Measurements from ENCODE around the gene SLC25A51. TPM values are rescaled to one million over a fixed set of nuclear protein-coding genes. Genes with fewer than 3 reads are reported as not detected.

The SLC25A51 gene
- total RNA-seq, 4 donors from 2014 or later, result 28.9 to 34.6 (median 31.6) TPM

GRCh38 chr9:37862530-37862929 lies 41.4 kb downstream of the SLC25A51 start:
- TF ChIP-seq CTCF (IDR thresholded peaks at IDR 0.05), result no peak
- TF ChIP-seq POLR2A (IDR thresholded peaks at IDR 0.05), result no peak
- WGBS, 2 donors, result 60 to 95% methylated on average over 3 of the region's 3 CpGs
- Histone ChIP-seq H3K4me1 (no peaks in the 10 kb centered on the region), H3K27ac (no peak overlapping the region), H3K9me3 (no peaks in the 10 kb centered on the region), H3K4me3 (replicated peaks in 1 of 3) (no peak overlapping the region), H3K27me3 (no peaks in the 10 kb centered on the region), H3K36me3 (peaks cover 7 to 18% of the 10 kb centered on the region in 2 donors)
- no peak for DNase-seq
- intact Hi-C loops (cut with DNase I), result no loop called here

GRCh38 chr9:37859043-37859442 lies 44.9 kb downstream of the SLC25A51 start:
- H3K27ac ChIP-seq, result no peak overlapping the region
- DNase-seq, result no peak
- H3K4me3 ChIP-seq (replicated peaks in 1 of 3), result no peak overlapping the region
- H3K4me1 ChIP-seq, result no peaks in the 10 kb centered on the region
- TF ChIP-seq POLR2A (IDR thresholded peaks at IDR 0.05) (no peak), CTCF (IDR thresholded peaks at IDR 0.05) (no peak)
- no peaks in the 10 kb centered on the region for H3K9me3 ChIP-seq
- 97 to 98% methylated on average over 1 of the region's 1 CpG for WGBS, 2 donors
- peaks cover 7 to 22% of the 10 kb centered on the region in 2 donors for H3K36me3 ChIP-seq
- intact Hi-C loops (cut with DNase I), result no loop called here
- no peaks in the 10 kb centered on the region for H3K27me3 ChIP-seq

- intact Hi-C loops (cut with DNase I), result no loop called here
- Histone ChIP-seq H3K9me3 (no peaks in the 10 kb centered on the region), H3K27ac (no peak overlapping the region), H3K4me1 (no peaks in the 10 kb centered on the region), H3K27me3 (no peaks in the 10 kb centered on the region), H3K36me3 (peaks cover 6 to 18% of the 10 kb centered on the region in 2 donors), H3K4me3 (replicated peaks in 1 of 3) (no peak overlapping the region)
- DNase-seq, result no peak
- 94 to 96% methylated on average over 1 of the region's 1 CpG for WGBS, 2 donors
- TF ChIP-seq POLR2A (IDR thresholded peaks at IDR 0.05) (no peak), CTCF (IDR thresholded peaks at IDR 0.05) (no peak)
These were observed 47.4 kb downstream of the SLC25A51 start for GRCh38 chr9:37856551-37856950.

- no peak overlapping the region for H3K4me3 ChIP-seq (replicated peaks in 1 of 3)
- no peak for TF ChIP-seq POLR2A (IDR thresholded peaks at IDR 0.05)
- TF ChIP-seq CTCF (IDR thresholded peaks at IDR 0.05), result no peak
- H3K36me3 ChIP-seq, result peaks cover 0 to 4% of the 10 kb centered on the region in 2 donors
- 90 to 96% methylated on average over 2 of the region's 2 CpGs for WGBS, 2 donors
- intact Hi-C loops (cut with DNase I), result no loop called here
- H3K27ac ChIP-seq, result no peak overlapping the region
- no peak for DNase-seq
- H3K27me3 ChIP-seq, result no peaks in the 10 kb centered on the region
- no peaks in the 10 kb centered on the region for H3K9me3 ChIP-seq
- no peaks in the 10 kb centered on the region for H3K4me1 ChIP-seq
These were observed 51.7 kb downstream of the SLC25A51 start for GRCh38 chr9:37852222-37852621.

- H3K4me1 ChIP-seq, result no peaks in the 10 kb centered on the region
- DNase-seq, result no peak
- H3K27ac ChIP-seq, result no peak overlapping the region
- H3K4me3 ChIP-seq (replicated peaks in 1 of 3), result no peak overlapping the region
- intact Hi-C loops (cut with DNase I), result no loop called here
- no peaks in the 10 kb centered on the region for H3K27me3 ChIP-seq
- WGBS, 2 donors, result 84 to 95% methylated on average over 4 of the region's 4 CpGs
- TF ChIP-seq POLR2A (IDR thresholded peaks at IDR 0.05) (no peak), CTCF (IDR thresholded peaks at IDR 0.05) (no peak)
- H3K36me3 ChIP-seq, result no peaks in the 10 kb centered on the region
- H3K9me3 ChIP-seq, result no peaks in the 10 kb centered on the region
These were observed 63.2 kb downstream of the SLC25A51 start for GRCh38 chr9:37840560-37841194.
